SU-DHL-6 (cell line): ENCODE data around the gene HLA-B.

Experiments used
- H2AFZ ChIP-seq: fragments of 200-600 bp; sonication (generic); 2 replicates; pipeline ENCODE4 v1.6.1; 2014; ENCODE audit warnings: low read depth, mild to moderate bottlenecking, moderate library complexity, mixed read lengths, antibody characterized with exemption, low read length; ENCODE audit not compliant: severe bottlenecking
- H3F3A ChIP-seq: fragments of 200-600 bp; shearing (Covaris generic); 2 replicates; pipeline ENCODE4 v1.6.0; 2016; ENCODE audit warnings: antibody characterized with exemption, mild to moderate bottlenecking; ENCODE audit not compliant: insufficient read depth
- H3K27ac ChIP-seq: fragments of 200-600 bp; sonication (generic); 2 replicates; pipeline ENCODE4 v1.5.1; 2016; ENCODE audit warnings: low read depth, mild to moderate bottlenecking, low read length, moderate library complexity, mixed read lengths
- H3K27me3 ChIP-seq: fragments of 200-600 bp; sonication (generic), shearing (Covaris generic); 2 replicates; pipeline ENCODE4 v1.6.0; 2014; ENCODE audit warnings: mild to moderate bottlenecking, low read length
- H3K36me3 ChIP-seq: fragments of 200-600 bp; sonication (generic); 2 replicates; pipeline ENCODE4 v1.6.1; 2014; ENCODE audit warnings: mild to moderate bottlenecking, low read length, mixed read lengths
- H3K4me2 ChIP-seq: fragments of 300-600, 200-600 bp; shearing (Covaris generic), sonication (generic); 2 replicates; pipeline ENCODE4 v1.6.0; 2014; ENCODE audit warnings: low read length, low read depth, mild to moderate bottlenecking; ENCODE audit not compliant: poor library complexity, severe bottlenecking
- H3K4me3 ChIP-seq: fragments of 200-600 bp; sonication (generic); 2 replicates; pipeline ENCODE4 v1.5.1; 2014; ENCODE audit warnings: antibody characterized with exemption, low read length, mild to moderate bottlenecking, mixed read lengths; ENCODE audit not compliant: insufficient read depth, poor library complexity, severe bottlenecking
- H3K79me2 ChIP-seq: fragments of 200-600 bp; sonication (generic); 2 replicates; pipeline ENCODE4 v1.6.1; 2014; ENCODE audit warnings: mild to moderate bottlenecking, low read length, moderate library complexity; ENCODE audit not compliant: insufficient read depth
- H3K9ac ChIP-seq: fragments of 200-600 bp; sonication (generic); 2 replicates; pipeline ENCODE4 v1.7.0; 2014; ENCODE audit warnings: mild to moderate bottlenecking, low read length
- H3K9me2 ChIP-seq: fragments of 200-600 bp; sonication (generic); replicated peaks from 2 replicates; pipeline ENCODE4 v1.6.1; 2014; ENCODE audit warnings: low read length; ENCODE audit not compliant: insufficient read depth
- H3K9me3 ChIP-seq: fragments of 200-600 bp; sonication (generic); 2 replicates; pipeline ENCODE4 v1.6.1; 2014; ENCODE audit warnings: low read length, mixed read lengths; ENCODE audit not compliant: insufficient read depth
- H4K20me1 ChIP-seq: fragments of 200-600 bp; sonication (generic); 2 replicates; pipeline ENCODE4 v1.6.1; 2014; ENCODE audit warnings: low read depth, mild to moderate bottlenecking, antibody characterized with exemption, low read length, moderate library complexity, mixed read lengths
- CTCF ChIP-seq: fragments of 200-600 bp; sonication (generic); IDR thresholded peaks from one replicate; pipeline ENCODE4 v1.5.1; 2017; ENCODE audit warnings: antibody characterized with exemption, mild to moderate bottlenecking, low read length, moderate library complexity; ENCODE audit not compliant: insufficient read depth, poor library complexity, severe bottlenecking
- EZH2phosphoT487 ChIP-seq: fragments of 200-600 bp; sonication (generic), shearing (Covaris generic); conservative IDR thresholded peaks from 2 replicates; pipeline ENCODE4 v1.6.1; 2018; ENCODE audit warnings: mild to moderate bottlenecking, antibody characterized with exemption, low read length, moderate library complexity, mixed read lengths

Gene HLA-B

GRCh38 chr6:31396422-31397152 lies 39.6 kb upstream of the HLA-B start:
- Histone ChIP-seq H3K9me2 (no peaks in the 10 kb centered on the region), H3K4me2 (peak overlapping the region; percentile 42), H3K27me3 (no peaks in the 10 kb centered on the region), H3K27ac (no peak overlapping the region), H3F3A (peaks cover 11% of the 10 kb centered on the region), H3K36me3 (no peaks in the 10 kb centered on the region), H4K20me1 (no peaks in the 10 kb centered on the region), H2AFZ (no peak overlapping the region), H3K4me3 (no peak overlapping the region), H3K79me2 (no peaks in the 10 kb centered on the region), H3K9me3 (no peaks in the 10 kb centered on the region), H3K9ac (no peak overlapping the region)
- TF ChIP-seq CTCF (peak; percentile 97), EZH2phosphoT487 (no peak)

- H4K20me1 ChIP-seq: no peaks in the 10 kb centered on the region
- peaks cover 4% of the 10 kb centered on the region for H3F3A ChIP-seq
- no peak overlapping the region for H3K9ac ChIP-seq
- no peak overlapping the region for H3K27ac ChIP-seq
- TF ChIP-seq EZH2phosphoT487: no peak
- TF ChIP-seq CTCF: no peak
- H3K4me3 ChIP-seq: no peak overlapping the region
- H3K9me3 ChIP-seq: no peaks in the 10 kb centered on the region
- no peaks in the 10 kb centered on the region for H3K9me2 ChIP-seq
- H3K27me3 ChIP-seq: no peaks in the 10 kb centered on the region
- H3K79me2 ChIP-seq: no peaks in the 10 kb centered on the region
- no peaks in the 10 kb centered on the region for H3K36me3 ChIP-seq
- no peak overlapping the region for H3K4me2 ChIP-seq
- no peak overlapping the region for H2AFZ ChIP-seq
Observed at GRCh38 chr6:31395832-31396231, 38.9 kb upstream of the HLA-B start.

- Histone ChIP-seq H3K9me2 (no peaks in the 10 kb centered on the region), H3F3A (peaks cover 3% of the 10 kb centered on the region; the same call in 1 of the 2 replicates), H3K79me2 (no peaks in the 10 kb centered on the region), H3K4me3 (no peak overlapping the region), H3K9ac (no peak overlapping the region), H3K4me2 (no peak overlapping the region), H3K9me3 (no peaks in the 10 kb centered on the region), H3K27me3 (no peaks in the 10 kb centered on the region), H4K20me1 (no peaks in the 10 kb centered on the region), H2AFZ (no peak overlapping the region), H3K27ac (no peak overlapping the region), H3K36me3 (no peaks in the 10 kb centered on the region)
- no peak for TF ChIP-seq EZH2phosphoT487
- TF ChIP-seq CTCF: no peak
Observed at GRCh38 chr6:31394381-31394780, 37.4 kb upstream of the HLA-B start.
